HG03064 (cell line): Measurements from ENCODE around the gene TRAPPC10.

ENCODE experiments used
- ATAC-seq: cut with Tn5 transposase; IDR thresholded peaks from one replicate; pipeline ENCODE4 v1.9.1; 2021; ENCODE audit warnings: low read depth; ENCODE audit not compliant: unreplicated experiment

The TRAPPC10 gene, protein sequence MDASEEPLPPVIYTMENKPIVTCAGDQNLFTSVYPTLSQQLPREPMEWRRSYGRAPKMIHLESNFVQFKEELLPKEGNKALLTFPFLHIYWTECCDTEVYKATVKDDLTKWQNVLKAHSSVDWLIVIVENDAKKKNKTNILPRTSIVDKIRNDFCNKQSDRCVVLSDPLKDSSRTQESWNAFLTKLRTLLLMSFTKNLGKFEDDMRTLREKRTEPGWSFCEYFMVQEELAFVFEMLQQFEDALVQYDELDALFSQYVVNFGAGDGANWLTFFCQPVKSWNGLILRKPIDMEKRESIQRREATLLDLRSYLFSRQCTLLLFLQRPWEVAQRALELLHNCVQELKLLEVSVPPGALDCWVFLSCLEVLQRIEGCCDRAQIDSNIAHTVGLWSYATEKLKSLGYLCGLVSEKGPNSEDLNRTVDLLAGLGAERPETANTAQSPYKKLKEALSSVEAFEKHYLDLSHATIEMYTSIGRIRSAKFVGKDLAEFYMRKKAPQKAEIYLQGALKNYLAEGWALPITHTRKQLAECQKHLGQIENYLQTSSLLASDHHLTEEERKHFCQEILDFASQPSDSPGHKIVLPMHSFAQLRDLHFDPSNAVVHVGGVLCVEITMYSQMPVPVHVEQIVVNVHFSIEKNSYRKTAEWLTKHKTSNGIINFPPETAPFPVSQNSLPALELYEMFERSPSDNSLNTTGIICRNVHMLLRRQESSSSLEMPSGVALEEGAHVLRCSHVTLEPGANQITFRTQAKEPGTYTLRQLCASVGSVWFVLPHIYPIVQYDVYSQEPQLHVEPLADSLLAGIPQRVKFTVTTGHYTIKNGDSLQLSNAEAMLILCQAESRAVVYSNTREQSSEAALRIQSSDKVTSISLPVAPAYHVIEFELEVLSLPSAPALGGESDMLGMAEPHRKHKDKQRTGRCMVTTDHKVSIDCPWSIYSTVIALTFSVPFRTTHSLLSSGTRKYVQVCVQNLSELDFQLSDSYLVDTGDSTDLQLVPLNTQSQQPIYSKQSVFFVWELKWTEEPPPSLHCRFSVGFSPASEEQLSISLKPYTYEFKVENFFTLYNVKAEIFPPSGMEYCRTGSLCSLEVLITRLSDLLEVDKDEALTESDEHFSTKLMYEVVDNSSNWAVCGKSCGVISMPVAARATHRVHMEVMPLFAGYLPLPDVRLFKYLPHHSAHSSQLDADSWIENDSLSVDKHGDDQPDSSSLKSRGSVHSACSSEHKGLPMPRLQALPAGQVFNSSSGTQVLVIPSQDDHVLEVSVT

DNA sequence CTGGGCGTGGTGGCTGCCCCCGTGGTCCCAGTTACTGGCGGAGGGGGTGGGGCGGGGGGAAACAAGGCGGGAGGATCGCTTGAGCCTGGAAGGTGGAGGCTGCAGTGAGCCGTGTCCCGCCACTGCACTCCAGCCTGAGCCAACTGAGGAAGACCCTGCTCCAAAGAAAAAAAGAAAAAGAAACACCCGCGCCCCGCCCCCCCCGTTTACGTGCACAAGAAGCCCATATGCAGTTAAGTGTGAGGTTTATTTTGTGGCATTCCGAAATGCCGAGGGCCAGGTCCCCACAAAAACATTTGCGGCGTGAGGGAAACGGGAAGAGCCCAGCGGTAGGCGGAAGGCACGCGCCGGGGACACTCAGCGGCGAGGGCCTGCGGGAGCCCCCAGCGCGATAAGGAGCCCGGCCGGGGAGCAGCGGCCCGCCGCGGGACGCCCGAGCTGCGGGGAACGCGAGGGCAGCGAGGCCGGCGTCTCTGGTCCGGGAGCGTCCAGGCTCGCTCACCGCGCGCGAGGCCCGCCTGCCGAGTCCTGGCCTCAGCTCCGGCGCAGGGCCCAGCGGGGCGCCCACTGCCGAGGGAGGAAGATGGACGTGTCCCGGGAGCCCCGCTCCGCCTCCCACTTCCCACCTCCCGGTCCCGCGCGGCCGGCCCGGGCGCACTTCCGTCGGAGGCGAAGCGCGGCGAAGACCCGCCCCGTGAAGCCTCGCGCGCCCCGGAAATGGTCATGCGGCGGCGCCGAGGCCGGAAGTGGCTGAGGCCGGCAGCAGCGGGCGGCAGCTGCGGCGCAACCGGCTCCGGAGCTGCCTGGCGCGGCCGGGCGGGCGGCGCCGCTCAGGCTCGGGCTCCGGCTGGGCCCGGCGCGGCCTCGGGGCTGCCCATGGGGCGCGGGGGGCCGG is at the start of gene TRAPPC10:
Gene TRAPPC10, plus strand, starts transcription at position 731 of the 895 bp plus-strand sequence. CDS start 185 bp downstream, outside the sequence.
- peak; percentile 51 for ATAC-seq

DNA sequence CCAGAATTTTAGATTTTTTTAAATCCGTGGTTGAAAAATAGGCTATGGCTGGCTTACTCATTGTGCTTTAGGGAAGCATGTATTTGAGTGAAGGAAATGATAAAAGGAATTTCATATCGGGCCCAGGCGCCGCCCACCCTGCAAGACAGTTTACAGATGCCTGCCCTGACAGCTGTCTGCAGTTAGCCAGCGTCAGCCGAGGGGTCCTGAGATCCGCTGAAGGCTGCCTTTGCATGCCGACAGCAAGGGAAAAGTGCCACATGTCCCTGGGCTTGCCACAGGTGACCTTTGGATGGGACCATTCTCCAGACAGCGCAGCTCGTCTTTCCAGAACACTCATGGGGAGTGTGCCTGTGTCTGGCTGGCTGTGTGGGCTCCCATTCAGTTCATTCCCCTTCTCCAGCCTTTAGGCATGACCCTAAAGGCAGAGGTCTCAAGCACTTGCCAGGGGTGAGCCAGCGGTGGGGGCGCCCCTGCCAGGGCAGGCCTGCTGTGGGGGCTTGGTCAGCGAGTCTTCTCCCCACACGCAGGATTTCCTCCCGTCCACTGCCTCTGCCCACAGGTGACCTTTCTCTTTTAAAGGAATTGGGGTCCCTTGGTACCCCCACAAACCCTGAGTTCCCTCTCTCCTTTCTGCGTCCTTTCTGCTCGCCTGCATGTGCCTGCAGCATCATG is 46.1 kb upstream of the TRAPPC10 start:
- ATAC-seq: no peak

DNA sequence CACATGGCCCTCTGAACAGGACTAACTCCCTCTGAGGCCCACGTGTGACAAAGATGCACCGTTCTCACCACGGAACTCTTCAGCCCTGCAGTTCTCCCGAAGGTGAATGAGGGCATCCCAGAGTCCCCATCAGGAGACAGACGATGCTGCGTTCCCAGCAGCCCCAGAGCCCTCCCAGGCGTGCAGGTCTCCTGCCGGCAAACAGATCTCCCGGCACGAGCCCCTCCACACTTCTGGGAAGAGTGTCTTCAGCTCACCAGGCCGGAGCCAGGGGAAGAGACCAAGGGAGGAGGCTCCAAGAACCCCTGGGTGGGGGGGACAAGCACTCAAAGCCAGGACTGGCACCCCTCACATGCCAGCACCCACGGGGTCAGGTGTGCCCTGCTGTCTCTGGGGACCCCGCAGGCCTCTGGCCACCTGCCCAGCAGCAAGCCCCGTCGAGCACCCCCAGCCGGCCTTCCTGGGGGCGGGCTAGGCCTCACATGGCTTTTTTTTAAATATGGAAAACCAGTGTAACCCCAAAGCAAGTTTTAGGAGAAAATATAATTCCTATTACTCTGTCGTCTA is 45.1 kb upstream of the TRAPPC10 start:
- no peak for ATAC-seq

DNA sequence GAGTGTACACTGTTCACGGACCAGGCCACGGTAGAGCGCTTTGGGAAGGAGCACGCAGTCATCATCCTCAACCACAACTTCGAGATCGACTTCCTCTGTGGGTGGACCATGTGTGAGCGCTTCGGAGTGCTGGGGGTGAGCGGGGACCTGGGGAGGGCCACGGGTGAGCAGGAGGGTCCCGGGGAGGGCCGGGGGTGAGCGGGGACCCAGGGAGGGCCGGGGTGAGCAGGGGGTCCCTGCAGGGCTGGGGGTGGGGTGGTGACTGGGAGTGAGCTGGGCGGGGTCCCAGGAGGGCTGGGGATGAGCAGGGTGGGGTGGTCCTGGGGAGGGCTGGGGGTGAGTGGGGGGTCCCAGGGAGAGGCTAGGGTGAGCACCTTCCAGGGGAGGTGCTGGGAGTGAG is 44.1 kb upstream of the TRAPPC10 start:
- ATAC-seq: no peak

DNA sequence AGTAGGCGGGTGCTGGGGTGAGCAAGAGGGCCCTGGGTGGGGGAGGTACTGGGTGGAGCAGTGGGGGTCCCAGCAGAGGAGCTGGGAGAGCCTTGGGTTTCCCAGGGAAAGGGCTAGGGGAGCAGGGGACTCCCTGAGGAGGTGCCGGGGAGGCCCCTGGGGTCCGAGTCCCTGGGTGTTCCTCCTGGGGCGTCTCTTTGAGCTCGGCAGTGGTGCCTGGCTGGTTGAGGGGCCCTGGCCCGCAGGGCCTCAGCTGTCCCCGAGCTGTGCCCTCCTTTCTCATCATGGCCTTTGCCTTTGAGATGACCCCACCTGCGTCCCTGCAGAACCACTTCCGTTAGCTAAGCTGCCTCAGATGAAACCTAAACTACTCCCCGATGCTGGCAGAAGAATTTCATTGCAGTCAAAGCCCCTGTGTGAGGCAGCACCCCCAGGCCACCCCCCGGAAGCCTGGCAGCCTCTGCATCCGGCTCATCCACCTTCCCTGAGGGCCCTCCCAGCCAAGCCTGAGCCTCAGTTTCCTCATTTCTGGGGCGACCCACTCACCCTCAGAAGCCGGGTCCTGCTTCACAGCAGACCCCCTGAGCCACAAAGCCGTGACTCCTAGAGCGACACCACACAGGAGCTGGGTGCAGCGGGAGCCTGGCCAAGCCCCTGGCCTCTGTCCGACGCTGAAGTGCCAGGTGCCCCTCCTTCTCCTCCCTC is 43.5 kb upstream of the TRAPPC10 start:
- no peak for ATAC-seq

DNA sequence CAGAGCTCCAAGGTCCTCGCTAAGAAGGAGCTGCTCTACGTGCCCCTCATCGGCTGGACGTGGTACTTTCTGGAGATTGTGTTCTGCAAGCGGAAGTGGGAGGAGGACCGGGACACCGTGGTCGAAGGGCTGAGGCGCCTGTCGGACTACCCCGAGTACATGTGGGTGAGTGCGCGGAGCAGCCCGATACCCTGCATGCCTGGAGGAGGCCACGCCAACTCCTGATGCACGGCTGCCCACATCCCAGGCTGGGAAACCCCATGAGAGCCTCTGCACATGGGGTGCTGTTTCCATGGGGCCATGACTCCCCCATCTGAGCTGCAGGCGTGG is 43.0 kb upstream of the TRAPPC10 start:
- ATAC-seq: no peak

DNA sequence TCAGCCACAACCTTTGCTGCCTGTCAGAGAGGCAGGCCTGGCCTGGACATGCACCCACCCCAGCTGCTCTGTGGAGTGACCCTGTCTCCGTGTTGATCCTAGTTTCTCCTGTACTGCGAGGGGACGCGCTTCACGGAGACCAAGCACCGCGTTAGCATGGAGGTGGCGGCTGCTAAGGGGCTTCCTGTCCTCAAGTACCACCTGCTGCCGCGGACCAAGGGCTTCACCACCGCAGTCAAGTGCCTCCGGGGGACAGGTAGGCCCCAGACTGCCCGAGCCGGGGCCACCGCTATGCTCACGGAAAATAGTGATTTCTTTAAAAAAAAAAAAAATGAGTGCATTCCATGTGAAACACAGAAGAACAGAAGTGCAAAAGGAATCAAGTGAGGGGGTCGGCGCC is 41.6 kb upstream of the TRAPPC10 start:
- no peak for ATAC-seq

DNA sequence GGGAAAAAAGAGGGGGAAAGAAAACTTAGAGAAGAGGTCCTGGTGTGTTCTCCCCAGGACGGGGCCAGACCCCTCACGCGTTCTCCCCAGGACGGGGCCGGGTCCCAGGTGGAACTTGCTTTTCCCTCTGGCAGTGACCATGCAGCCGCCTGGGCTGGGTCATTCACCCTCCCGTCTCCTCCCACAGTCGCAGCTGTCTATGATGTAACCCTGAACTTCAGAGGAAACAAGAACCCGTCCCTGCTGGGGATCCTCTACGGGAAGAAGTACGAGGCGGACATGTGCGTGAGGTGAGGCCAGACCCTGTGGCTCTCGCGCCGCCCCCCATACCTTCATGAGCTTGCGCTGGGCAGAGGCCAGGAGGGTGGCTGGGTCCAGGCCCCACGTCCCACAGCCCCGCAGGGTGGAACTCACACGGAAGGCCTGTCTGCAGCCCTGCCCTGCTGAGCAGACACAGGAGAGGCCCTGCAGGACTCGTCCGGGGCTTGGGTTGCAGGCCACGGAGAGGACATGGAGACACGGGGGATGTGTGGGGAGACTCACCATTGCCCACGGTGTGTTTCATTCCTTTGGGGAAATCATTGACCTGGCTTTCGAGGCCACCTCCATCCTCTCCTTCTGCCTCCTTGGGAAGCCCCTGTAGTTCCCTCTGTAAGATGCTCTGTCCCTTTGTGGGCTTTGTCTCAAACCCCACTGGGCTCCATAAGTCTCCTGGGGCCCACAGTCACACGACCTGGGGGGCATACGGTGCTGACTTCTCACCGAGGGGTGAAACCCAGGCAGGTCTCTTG is 40.7 kb upstream of the TRAPPC10 start:
- ATAC-seq: no peak

DNA sequence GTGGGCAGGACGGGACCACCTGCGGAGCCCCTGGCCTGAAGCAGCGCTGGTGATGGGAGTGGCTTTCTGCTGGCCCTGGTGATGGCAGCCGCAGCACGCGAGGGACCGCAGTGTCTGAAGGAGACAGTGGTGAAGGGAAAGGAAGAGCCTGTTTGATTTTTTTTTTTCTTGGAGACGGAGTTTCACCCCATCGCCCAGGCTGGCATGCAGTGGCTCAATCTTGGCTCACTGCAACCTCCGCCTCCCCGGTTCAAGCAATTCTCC is 40.2 kb upstream of the TRAPPC10 start:
- no peak for ATAC-seq

DNA sequence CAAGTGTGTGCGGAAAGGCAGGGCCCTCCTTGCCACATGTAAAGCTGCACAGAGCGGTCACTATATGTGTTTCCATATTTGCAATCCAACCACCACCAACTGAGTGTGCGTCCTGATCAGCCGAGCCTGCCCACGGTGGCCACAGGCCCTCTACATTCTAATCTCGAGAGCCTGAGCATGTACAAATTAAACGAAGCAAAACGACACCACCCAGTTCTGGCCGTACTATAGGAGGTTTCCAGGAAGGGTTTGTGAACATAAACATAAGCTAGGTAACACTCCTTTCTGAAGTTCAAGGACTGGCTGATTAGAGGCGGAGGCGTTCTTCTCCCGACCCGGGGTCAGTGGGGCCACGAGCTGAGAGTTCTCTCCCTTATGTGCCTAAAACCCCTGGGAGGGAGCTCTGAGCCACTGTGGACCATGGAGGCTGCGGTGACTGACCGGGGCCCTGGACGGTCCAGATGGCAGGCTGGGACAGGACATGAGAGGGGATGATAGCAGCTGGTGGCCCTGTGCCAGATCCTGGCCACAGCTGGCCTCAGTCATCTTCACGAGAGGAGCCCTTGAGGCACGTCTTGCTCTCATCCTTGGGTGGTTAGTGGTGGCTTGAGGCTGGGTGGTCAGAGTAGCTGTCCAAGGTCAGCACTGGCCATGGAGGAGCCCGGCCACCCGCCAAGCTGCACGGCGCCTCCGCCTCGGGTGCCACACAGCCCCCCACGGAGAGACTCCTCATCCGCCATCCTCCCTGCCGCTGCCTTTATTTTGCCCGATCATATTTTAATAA is 39.1 kb upstream of the TRAPPC10 start:
- no peak for ATAC-seq

DNA sequence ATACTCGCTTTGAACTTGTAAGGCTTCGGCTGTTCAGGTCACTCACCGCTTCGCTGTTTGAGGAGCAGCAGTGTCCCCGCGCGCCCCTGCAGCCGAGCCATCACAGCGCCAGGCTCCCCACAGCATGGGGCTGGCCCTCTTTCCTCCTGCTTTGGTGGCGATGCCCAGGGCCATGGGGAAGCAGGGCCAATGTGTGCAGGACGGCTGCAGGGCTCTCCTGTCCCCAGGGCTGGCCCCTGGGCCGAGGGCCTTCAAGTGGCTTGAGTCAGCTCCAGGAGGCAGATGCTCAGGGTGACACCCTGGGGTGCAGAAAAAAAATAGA is 38.5 kb upstream of the TRAPPC10 start:
- ATAC-seq: no peak

DNA sequence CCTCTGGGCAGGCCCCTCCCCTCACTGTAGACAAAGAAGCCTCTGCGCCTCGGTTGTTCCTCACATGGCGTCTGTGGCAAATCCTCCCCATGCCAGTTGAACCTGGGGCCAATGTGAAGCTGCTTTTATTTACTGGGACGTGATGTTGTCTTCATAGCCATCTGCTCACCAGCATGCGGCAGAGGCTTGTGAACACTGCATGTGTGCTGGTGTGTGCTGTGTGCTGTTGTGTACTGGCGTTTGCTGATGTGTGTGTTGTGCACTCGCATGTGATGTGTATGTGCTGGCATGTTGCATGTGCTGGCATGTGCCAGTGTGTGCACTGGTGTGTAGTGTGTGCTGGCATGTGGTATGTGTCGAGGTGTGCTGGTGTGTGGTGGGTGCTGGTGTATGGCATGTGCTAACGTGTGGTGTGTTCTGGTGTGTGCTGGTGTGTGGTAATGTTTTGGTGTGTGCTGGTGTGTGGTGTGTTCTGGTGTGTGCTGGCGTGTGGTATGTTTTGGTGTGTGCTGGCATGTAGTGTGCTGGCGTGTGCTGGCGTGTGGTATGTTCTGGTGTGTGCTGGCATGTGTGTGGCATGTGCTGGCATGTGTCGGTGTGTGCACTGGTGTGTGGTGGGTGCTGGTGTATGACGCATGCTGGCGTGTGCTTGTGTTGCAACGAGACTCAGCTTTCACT is 37.2 kb upstream of the TRAPPC10 start:
- no peak for ATAC-seq

DNA sequence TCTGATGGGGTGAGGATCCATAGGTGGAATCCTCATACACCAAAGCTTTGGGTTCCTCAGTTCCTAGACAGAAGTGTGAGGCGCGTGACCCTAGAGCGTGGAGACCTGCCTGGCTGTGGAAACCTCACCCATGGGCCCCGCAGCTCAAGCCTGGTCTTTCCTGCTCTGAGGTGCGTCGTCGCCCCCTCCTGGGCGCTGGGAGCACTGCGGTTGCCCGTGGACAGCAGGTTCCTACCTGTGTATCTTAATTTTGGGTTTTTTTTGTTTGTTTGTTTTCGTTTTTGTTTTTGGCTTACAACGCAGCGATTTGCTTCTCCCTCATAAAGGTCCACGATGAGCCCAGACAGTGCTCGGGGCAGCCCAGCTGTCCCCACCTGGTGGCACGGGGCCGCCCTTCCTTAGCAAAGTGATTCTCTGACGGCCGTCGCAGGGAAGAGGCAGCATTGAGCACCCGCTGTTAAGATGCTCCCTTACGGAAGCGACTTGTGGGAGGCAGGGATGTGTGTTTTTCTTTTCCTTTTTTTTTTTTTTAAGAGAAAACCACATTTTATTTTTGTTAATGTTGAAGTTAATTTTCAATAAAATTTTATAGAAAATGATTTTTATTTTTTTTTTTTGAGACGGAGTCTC is 36.5 kb upstream of the TRAPPC10 start:
- no peak for ATAC-seq

DNA sequence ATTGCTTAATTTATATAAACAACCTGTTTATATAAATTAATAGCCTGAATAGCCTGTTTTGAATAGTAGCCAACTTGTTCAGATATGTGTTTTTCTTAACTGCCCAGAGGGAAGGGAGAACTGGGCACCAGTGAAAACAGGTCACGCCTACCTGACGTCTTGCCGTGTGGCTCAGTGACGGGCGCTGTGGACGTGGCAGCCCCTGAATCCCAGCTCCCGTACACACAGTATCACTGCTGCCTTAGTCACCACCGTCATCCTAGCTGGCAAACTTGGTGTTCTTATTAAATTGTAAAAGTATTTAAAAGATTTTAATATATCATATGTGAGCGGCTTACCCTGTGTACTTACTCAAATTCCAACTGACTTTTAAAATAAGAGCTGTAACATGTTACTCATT is 35.4 kb upstream of the TRAPPC10 start:
- no peak for ATAC-seq

DNA sequence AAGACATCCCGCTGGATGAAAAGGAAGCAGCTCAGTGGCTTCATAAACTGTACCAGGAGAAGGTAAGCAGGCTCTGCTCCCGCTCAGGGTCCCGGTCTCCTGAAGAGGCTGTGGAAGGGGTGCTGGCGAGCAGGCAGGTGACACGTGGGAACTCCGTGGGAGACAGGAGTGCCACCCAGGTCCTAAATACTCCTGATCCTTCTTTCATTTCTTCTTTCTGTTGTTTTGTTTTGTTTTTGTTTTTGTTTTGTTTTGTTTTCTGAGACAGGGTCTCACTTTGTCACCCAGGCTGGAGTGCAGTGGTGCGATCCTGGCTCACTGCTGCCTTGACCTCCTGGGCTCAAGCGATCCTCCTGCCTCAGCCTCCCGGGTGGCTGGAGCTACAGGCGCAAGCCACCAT is 34.0 kb upstream of the TRAPPC10 start:
- ATAC-seq: no peak

DNA sequence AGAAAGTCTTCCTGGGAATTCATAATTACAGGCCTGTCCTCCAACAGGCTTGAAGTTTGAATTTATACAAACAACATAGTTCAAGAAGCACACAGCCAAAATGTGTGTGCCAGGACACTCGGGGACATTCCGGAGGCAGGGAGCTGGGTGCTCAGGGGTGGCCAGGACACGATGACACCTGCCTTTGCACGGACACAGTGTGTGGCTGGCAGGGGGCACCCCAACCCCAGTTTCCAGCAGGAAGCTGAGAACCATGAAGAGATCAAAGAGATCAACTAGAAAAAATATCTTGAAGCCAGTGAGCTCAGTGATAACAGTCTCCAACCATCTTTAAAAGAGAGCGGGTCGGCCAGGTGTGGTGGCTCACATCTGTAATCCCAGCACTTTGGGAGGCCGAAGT is 32.5 kb upstream of the TRAPPC10 start:
- ATAC-seq: no peak
